GM06990 (cell line): ENCODE data around the gene PELI3.
A peak's percentile ranks its signal among the peaks of the same experiment; 100 is the strongest.

ENCODE experiments used
- DNase-seq: peaks from one replicate; pipeline ENCODE4 v3.0.0-alpha.2; 2011; ENCODE audit not compliant: insufficient read length; ENCODE audit errors: extremely low read depth
- H3K27me3 ChIP-seq: replicated peaks from 2 replicates; pipeline ENCODE4 v1.6.0; 2011; ENCODE audit warnings: low read length; ENCODE audit not compliant: control insufficient read depth, insufficient read depth
- H3K36me3 ChIP-seq: 2 replicates; pipeline ENCODE4 v1.5.1; 2011; ENCODE audit warnings: low read length; ENCODE audit not compliant: control insufficient read depth, insufficient read depth
- H3K4me3 ChIP-seq: replicated peaks from 2 replicates; pipeline ENCODE4 v1.5.1; 2011; ENCODE audit warnings: low read depth, mild to moderate bottlenecking, control low read depth, low read length
- TF ChIP-seq, protein P1 (sequence below): IDR thresholded peaks from 2 replicates; pipeline ENCODE4 v1.5.1; 2011; ENCODE audit warnings: low read length, control low read depth, mild to moderate bottlenecking, inconsistent platforms; ENCODE audit not compliant: insufficient read depth, poor library complexity, severe bottlenecking

PELI3 gene

DNA sequence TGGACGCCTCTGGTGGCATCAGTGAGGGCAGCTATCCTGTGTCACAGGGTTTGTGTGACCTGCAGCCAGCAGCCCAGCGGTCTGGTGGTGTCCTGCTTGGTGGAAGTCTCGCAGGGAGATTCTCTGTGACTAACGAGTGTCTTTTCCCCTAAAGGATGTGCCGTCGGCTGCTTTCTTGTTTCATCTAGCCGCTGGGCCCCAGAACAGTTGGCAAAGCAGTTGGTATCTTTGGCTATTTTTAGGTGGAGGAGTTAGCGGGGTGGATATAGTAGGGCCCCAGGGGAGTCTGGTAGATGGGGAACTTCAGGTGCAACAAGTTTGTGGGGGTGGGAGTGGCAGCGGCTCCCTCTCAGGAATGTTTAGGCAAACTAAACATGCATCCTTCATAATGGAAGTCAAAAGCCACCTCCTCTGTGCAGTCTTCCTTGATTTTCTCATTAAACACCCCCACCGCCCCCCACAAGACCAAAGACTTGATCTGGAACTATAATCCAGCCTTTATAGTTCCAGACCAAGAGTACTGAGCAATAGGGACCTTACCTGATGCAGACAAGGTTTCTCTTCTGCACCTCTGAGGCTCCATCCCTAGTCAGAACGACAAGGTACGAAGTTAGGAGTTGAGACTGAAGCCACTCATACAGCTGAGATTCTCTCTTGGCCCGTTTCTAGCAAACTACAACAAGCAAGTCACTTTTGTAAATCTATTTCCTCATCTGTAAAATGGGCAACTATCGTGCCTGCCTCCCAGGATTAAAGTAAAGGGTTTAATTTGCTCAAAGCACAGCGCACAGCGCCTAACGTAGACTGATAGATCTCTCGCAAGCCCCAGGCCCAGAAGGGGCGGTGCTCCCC lies 1.1 kb upstream of the PELI3 start:
- H3K36me3 ChIP-seq = no peaks in the 10 kb centered on the region
- DNase-seq = no peak
- no peaks in the 10 kb centered on the region for H3K27me3 ChIP-seq
- TF ChIP-seq, protein P1, sequence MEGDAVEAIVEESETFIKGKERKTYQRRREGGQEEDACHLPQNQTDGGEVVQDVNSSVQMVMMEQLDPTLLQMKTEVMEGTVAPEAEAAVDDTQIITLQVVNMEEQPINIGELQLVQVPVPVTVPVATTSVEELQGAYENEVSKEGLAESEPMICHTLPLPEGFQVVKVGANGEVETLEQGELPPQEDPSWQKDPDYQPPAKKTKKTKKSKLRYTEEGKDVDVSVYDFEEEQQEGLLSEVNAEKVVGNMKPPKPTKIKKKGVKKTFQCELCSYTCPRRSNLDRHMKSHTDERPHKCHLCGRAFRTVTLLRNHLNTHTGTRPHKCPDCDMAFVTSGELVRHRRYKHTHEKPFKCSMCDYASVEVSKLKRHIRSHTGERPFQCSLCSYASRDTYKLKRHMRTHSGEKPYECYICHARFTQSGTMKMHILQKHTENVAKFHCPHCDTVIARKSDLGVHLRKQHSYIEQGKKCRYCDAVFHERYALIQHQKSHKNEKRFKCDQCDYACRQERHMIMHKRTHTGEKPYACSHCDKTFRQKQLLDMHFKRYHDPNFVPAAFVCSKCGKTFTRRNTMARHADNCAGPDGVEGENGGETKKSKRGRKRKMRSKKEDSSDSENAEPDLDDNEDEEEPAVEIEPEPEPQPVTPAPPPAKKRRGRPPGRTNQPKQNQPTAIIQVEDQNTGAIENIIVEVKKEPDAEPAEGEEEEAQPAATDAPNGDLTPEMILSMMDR = no peak
- H3K4me3 ChIP-seq = peak overlapping the region; percentile 62; the same call in 1 of the 2 replicates

DNA sequence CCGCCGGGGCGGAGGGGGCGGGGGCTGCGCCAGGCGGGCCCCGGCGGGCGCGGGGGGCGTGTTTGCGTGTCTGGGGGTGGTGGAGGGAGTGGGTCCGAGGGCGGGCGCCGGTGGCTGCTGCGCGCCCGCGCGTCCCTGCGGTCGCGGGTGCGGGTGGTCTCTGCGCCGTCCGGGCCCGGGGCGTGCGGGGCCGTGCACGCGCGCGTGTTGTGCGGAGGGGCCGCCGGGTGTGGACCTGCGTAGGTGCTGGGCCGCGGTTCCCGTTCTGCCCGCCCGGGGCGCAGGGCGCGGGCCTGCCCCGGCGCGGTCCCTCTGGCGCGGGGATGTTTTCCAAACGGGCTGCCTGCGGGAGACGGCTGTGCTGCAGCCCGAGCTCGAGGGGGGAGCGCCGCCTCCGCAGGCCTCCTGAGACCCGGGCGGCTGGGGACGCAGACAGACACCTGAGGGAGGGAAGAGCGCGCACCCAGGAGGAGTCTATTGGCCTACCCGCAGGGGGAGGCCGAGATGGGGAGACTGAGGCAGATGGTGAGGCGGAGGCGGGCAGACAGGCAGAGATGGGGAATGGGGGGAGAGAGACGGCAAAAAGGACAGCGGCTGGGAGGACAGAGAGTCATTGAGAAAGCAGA lies 442 bp downstream of the PELI3 start:
- DNase-seq = peak; percentile 52
- TF ChIP-seq, protein P1 = no peak
- H3K36me3 ChIP-seq = no peaks in the 10 kb centered on the region
- H3K4me3 ChIP-seq = peak overlapping the region; percentile 62
- no peaks in the 10 kb centered on the region for H3K27me3 ChIP-seq

DNA sequence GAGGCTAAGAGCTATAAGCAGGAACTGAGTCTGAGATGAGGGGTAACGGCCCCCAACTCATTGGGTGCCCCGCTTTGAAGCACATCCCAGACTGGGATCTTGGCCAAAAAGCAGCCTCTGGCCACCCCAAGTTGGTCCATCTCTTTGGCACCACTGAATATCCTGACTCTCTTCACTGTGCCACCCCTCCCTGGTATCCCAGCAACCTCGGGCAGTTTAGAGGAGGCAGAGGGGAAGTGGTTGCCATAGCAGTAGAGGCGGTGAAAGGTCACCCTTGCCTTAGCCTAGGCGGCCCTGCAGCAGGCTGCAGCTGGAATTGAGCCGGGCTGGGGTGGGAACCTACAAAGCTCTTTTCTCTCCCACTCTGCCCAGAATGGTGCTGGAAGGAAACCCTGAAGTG lies 1.1 kb downstream of the PELI3 start:
- Histone ChIP-seq H3K27me3 (no peaks in the 10 kb centered on the region), H3K4me3 (no peak overlapping the region; the same call in 1 of the 2 replicates), H3K36me3 (no peaks in the 10 kb centered on the region)
- TF ChIP-seq, protein P1 = no peak
- no peak for DNase-seq

DNA sequence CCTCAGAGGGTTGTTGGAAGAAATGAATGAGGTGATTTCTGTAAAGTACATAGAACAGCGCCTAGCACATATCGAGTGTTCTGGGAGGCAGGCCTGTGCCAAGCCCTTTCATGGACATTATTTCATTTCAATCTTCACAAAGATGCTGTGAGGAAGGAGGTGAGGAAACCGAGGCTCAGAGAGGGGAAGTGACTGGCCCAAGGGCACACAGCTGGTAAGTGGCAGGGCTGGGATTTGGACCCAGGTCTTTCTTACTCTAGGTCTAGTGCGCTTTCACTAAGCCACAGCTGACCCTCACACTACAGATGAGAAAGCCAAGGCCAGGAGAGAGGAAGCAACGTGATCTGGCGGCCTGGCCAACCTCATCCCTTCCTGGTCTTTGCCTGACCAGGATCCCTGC lies 2.0 kb downstream of the PELI3 start:
- Histone ChIP-seq H3K27me3 (no peaks in the 10 kb centered on the region), H3K36me3 (no peaks in the 10 kb centered on the region), H3K4me3 (no peak overlapping the region)
- no peak for DNase-seq
- TF ChIP-seq, protein P1 = no peak

DNA sequence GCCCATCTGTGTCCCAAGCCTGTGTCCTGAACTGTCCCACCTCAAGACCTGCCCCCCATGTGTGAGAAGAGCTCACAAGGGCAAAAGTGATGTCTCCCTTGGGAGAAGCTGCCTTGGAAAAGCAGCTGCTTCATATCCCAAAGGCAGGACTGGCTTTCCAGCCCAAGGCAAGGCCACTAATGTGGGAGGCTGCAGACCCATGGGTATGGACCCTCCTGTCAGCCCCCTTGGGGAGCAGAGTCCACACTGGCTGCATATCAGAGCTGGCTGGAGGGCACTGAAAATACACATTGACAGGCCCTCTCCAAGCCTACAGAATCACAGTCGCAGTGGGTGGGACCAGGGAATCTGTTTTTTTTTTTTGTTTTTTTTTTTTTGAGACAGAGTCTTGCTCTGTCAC lies 2.7 kb downstream of the PELI3 start:
- TF ChIP-seq, protein P1 = no peak
- Histone ChIP-seq H3K4me3 (no peak overlapping the region), H3K27me3 (no peaks in the 10 kb centered on the region), H3K36me3 (no peaks in the 10 kb centered on the region)
- DNase-seq = no peak
